ENCODE results near the gene SHB. TPM values are rescaled to one million over a fixed set of nuclear protein-coding genes. Genes with fewer than 3 reads are reported as not detected.

SHB gene
- polyA plus RNA-seq, 1 donor (not counting 4 experiments of a cell fraction or from before 2014, with no cell fraction given) = 10.9 TPM

- Histone ChIP-seq H4K20me1 (ENCODE audit: control insufficient read depth, extremely low read depth, insufficient read depth, low read length) (no peaks in the 10 kb centered on the region), H3K9me1 (ENCODE audit: control insufficient read depth, extremely low read depth, insufficient read depth, low read length) (no peaks in the 10 kb centered on the region), H2AFZ (ENCODE audit: control insufficient read depth, low read length) (no peak overlapping the region), H3K79me2 (ENCODE audit: control insufficient read depth, insufficient read depth, low read length) (peaks cover 64% of the 10 kb centered on the region), H3K9me3 (ENCODE audit: control insufficient read depth, low read depth, low read length) (no peaks in the 10 kb centered on the region), H3K36me3 (ENCODE audit: control insufficient read depth in 2 of 2, extremely low read depth in 1 of 2, insufficient read depth in 2 of 2, low read length in 2 of 2) (peaks cover 5 to 16% of the 10 kb centered on the region in 2 experiments), H3K27ac (ENCODE audit: control insufficient read depth, insufficient read depth, low read length) (no peak overlapping the region), H3K9ac (ENCODE audit: control insufficient read depth, extremely low read depth, insufficient read depth, low read length) (no peak overlapping the region), H3K4me3 (ENCODE audit: control insufficient read depth in 2 of 3, extremely low read depth in 1 of 3, insufficient read depth in 2 of 3, low read depth in 1 of 3, low read length in 3 of 3) (no peak overlapping the region), H3K4me2 (ENCODE audit: control insufficient read depth, extremely low read depth, insufficient read depth, low read depth, low read length) (no peak overlapping the region), H3K27me3 (ENCODE audit: control insufficient read depth, extremely low read depth, insufficient read depth, low read length) (no peaks in the 10 kb centered on the region), H3K4me1 (ENCODE audit: control insufficient read depth, extremely low read depth, insufficient read depth, low read length) (peaks cover 13% of the 10 kb centered on the region)
- dilution Hi-C loops (cut with MboI; ENCODE audit: extremely low pct_ligation_motif_present, low sequenced_read_pairs) = no loop called here
- no peak for TF ChIP-seq EZH2 (IDR thresholded peaks at IDR 0.05; ENCODE audit: low read length)
- no peak for TF ChIP-seq CTCF (optimal IDR thresholded peaks at IDR 0.05 in 1 of 3, IDR thresholded peaks at IDR 0.05 in 1 of 3, conservative IDR thresholded peaks at IDR 0.05 in 1 of 3; ENCODE audit: extremely low read depth in 1 of 3, insufficient read depth in 2 of 3, low read length in 3 of 3)
- DNase-seq (ENCODE audit: low read depth, low spot score) = no peak
- FAIRE-seq = no peak
These were observed 82.2 kb downstream of the SHB start for GRCh38 chr9:37986771-37987258.

DNA sequence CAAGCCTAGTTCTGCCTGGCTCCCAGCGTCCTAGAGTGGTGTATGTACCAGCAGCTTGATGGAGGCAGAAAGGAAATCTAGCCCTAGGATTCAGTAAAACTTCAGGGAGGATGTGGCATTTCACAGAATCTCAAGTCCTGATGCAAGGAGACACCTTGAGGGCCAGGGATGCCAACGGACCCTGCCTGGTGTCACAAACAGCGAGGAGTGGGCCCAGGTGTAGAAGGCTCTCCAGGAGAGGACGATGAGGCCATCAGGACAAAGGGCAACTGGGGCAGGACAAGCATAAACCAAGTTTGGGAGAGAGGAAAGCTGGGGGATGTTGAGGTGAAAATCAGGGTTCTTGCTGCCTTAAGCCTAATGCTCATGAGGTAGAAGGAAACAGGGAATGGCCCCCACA, 83.0 kb downstream of the SHB start:
- H3K79me2 ChIP-seq (ENCODE audit: control insufficient read depth, insufficient read depth, low read length) = peaks cover 57% of the 10 kb centered on the region
- no peak overlapping the region for H2AFZ ChIP-seq (ENCODE audit: control insufficient read depth, low read length)
- no peak overlapping the region for H3K4me2 ChIP-seq (ENCODE audit: control insufficient read depth, extremely low read depth, insufficient read depth, low read depth, low read length)
- no peak overlapping the region for H3K4me3 ChIP-seq (ENCODE audit: control insufficient read depth in 2 of 3, extremely low read depth in 1 of 3, insufficient read depth in 2 of 3, low read depth in 1 of 3, low read length in 3 of 3)
- no peaks in the 10 kb centered on the region for H3K9me3 ChIP-seq (ENCODE audit: control insufficient read depth, low read depth, low read length)
- DNase-seq (ENCODE audit: low read depth, low spot score) (no peak), FAIRE-seq (no peak)
- peaks cover 5 to 16% of the 10 kb centered on the region in 2 experiments for H3K36me3 ChIP-seq (ENCODE audit: control insufficient read depth in 2 of 2, extremely low read depth in 1 of 2, insufficient read depth in 2 of 2, low read length in 2 of 2)
- no peak overlapping the region for H3K9ac ChIP-seq (ENCODE audit: control insufficient read depth, extremely low read depth, insufficient read depth, low read length)
- no peaks in the 10 kb centered on the region for H3K27me3 ChIP-seq (ENCODE audit: control insufficient read depth, extremely low read depth, insufficient read depth, low read length)
- H4K20me1 ChIP-seq (ENCODE audit: control insufficient read depth, extremely low read depth, insufficient read depth, low read length) = no peaks in the 10 kb centered on the region
- H3K9me1 ChIP-seq (ENCODE audit: control insufficient read depth, extremely low read depth, insufficient read depth, low read length) = no peaks in the 10 kb centered on the region
- H3K4me1 ChIP-seq (ENCODE audit: control insufficient read depth, extremely low read depth, insufficient read depth, low read length) = peaks cover 13% of the 10 kb centered on the region
- dilution Hi-C loops (cut with MboI; ENCODE audit: extremely low pct_ligation_motif_present, low sequenced_read_pairs) = no loop called here
- no peak overlapping the region for H3K27ac ChIP-seq (ENCODE audit: control insufficient read depth, insufficient read depth, low read length)
- no peak for TF ChIP-seq EZH2 (IDR thresholded peaks at IDR 0.05; ENCODE audit: low read length)
- TF ChIP-seq CTCF (optimal IDR thresholded peaks at IDR 0.05 in 1 of 3, IDR thresholded peaks at IDR 0.05 in 1 of 3, conservative IDR thresholded peaks at IDR 0.05 in 1 of 3; ENCODE audit: extremely low read depth in 1 of 3, insufficient read depth in 2 of 3, low read length in 3 of 3) = no peak
